H1 (cell line): Measurements from ENCODE around the gene MPRIP. TPM values are rescaled to one million over a fixed set of nuclear protein-coding genes. Genes with fewer than 3 reads are reported as not detected.

Source experiments
- CTCF ChIA-PET: fragments of 300-600 bp; sonication (Branson Sonifier 250); formaldehyde crosslinking; loops from one replicate; lab custom pipeline; 2021; ENCODE audit not compliant: partially characterized antibody; lab: Charles Lee
- POLR2A ChIA-PET: fragments of 300-600 bp; sonication (Branson Sonifier 250); formaldehyde crosslinking; loops from one replicate; lab custom pipeline; 2021; ENCODE audit warnings: inconsistent platforms; ENCODE audit not compliant: partially characterized antibody; lab: Charles Lee
- DNase-seq, 2 experiments: peaks; one replicate each; pipeline versions ENCODE4 v3.0.0 to v3.0.0-alpha.2; 2010 to 2022; ENCODE audit warnings: low spot score in 2 of 2, low read depth in 1 of 2, mixed read lengths in 1 of 2
- FAIRE-seq: peaks from 2 replicates; lab custom pipeline; 2011; peaks lifted over from hg19 to GRCh38; lab: Jason Lieb, UNC
- H2AFZ ChIP-seq: 2 replicates; pipeline ENCODE4 v1.8.1; 2012; ENCODE audit warnings: low read length, inconsistent platforms
- H2AK5ac ChIP-seq: 2 replicates; pipeline ENCODE4 v1.6.1; 2013; ENCODE audit warnings: low read depth, low read length
- H2BK120ac ChIP-seq: replicated peaks from 2 replicates; pipeline ENCODE3; 2013; ENCODE audit warnings: low read depth, low read length, inconsistent platforms
- H2BK12ac ChIP-seq: 2 replicates; pipeline ENCODE4 v1.6.1; 2013; ENCODE audit warnings: low read depth, low read length
- H2BK15ac ChIP-seq: 2 replicates; pipeline ENCODE4 v1.6.1; 2013; ENCODE audit warnings: low read length
- H2BK20ac ChIP-seq: 2 replicates; pipeline ENCODE4 v1.6.1; 2013; ENCODE audit warnings: low read length
- H2BK5ac ChIP-seq: 2 replicates; pipeline ENCODE4 v1.6.1; 2013; ENCODE audit warnings: low read depth, low read length
- H3K14ac ChIP-seq: 2 replicates; pipeline ENCODE4 v1.6.1; 2013; ENCODE audit warnings: inconsistent platforms; ENCODE audit not compliant: insufficient read length
- H3K18ac ChIP-seq: 2 replicates; pipeline ENCODE4 v1.6.1; 2013; ENCODE audit warnings: low read length; ENCODE audit errors: extremely low read depth
- H3K23ac ChIP-seq: 2 replicates; pipeline ENCODE4 v1.6.1; 2013; ENCODE audit warnings: inconsistent platforms; ENCODE audit not compliant: insufficient read length
- H3K23me2 ChIP-seq: 2 replicates; pipeline ENCODE4 v1.6.1; 2013; ENCODE audit warnings: low read depth, low read length
- H3K27ac ChIP-seq: 2 replicates; pipeline ENCODE4 v1.6.1; 2011; ENCODE audit warnings: low read depth, low read length, inconsistent platforms
- H3K27me3 ChIP-seq, 4 experiments: replicated peaks in 1 of 4; 1 replicate in 1 of 4; 2 replicates in 3 of 4; pipeline versions ENCODE4 v1.6.1 to v1.8.1; 2011 to 2013; ENCODE audit warnings: low read length in 3 of 4, mild to moderate bottlenecking in 3 of 4, inconsistent platforms in 2 of 4, mixed read lengths in 2 of 4, moderate library complexity in 1 of 4; ENCODE audit not compliant: control insufficient read depth in 3 of 4, insufficient read depth in 3 of 4; ENCODE audit errors: extremely low read depth in 1 of 4
- H3K36me3 ChIP-seq, 4 experiments: 2 replicates each; pipeline versions ENCODE4 v1.6.1 to v1.8.1; 2011 to 2013; ENCODE audit warnings: mild to moderate bottlenecking in 4 of 4, low read length in 3 of 4, moderate library complexity in 2 of 4, control low read depth in 1 of 4, inconsistent platforms in 1 of 4; ENCODE audit not compliant: insufficient read depth in 4 of 4, control insufficient read depth in 2 of 4
- H3K4ac ChIP-seq: replicated peaks from 2 replicates; pipeline ENCODE3; 2013; ENCODE audit warnings: low read length, low read depth, mixed read lengths, inconsistent platforms; ENCODE audit not compliant: insufficient read length
- H3K4me1 ChIP-seq, 4 experiments: replicated peaks in 1 of 4; 1 replicate in 1 of 4; 2 replicates in 3 of 4; pipeline versions ENCODE4 v1.6.1 to v1.8.1; 2011 to 2013; ENCODE audit warnings: low read length in 3 of 4, inconsistent platforms in 2 of 4, mixed read lengths in 1 of 4; ENCODE audit not compliant: insufficient read depth in 4 of 4, control insufficient read depth in 3 of 4
- H3K4me2 ChIP-seq, 2 experiments: 2 replicates each; pipeline versions ENCODE4 v1.6.1 to v1.8.1; 2011 to 2013; ENCODE audit warnings: low read depth in 2 of 2, low read length in 2 of 2, control low read depth in 1 of 2, inconsistent platforms in 1 of 2, mild to moderate bottlenecking in 1 of 2; ENCODE audit not compliant: insufficient read depth in 1 of 2
- H3K4me3 ChIP-seq, 4 experiments: fragments of 200-600, 300-600 bp in 1 of 4; sonication (generic), shearing (Covaris generic), sonication (Bioruptor Twin) in 1 of 4; 2 replicates each; pipeline versions ENCODE4 v1.5.1 to v1.8.1; 2011 to 2016; ENCODE audit warnings: low read length in 4 of 4, low read depth in 3 of 4, control low read depth in 2 of 4, inconsistent platforms in 2 of 4, mild to moderate bottlenecking in 2 of 4, mixed read lengths in 1 of 4, moderate library complexity in 1 of 4; ENCODE audit not compliant: insufficient read depth in 2 of 4; ENCODE audit errors: extremely low read depth in 1 of 4
- H3K56ac ChIP-seq: replicated peaks from 2 replicates; pipeline ENCODE3; 2013; ENCODE audit warnings: low read depth, mild to moderate bottlenecking, mixed read lengths, low read length, inconsistent platforms; ENCODE audit not compliant: insufficient read length
- H3K79me1 ChIP-seq: 2 replicates; pipeline ENCODE4 v1.6.1; 2013; ENCODE audit warnings: low read depth, low read length, control low read depth
- H3K79me2 ChIP-seq, 2 experiments: 2 replicates each; pipeline versions ENCODE4 v1.6.1 to v1.8.1; 2012 to 2013; ENCODE audit warnings: low read length in 2 of 2, mild to moderate bottlenecking in 2 of 2, inconsistent platforms in 1 of 2; ENCODE audit not compliant: insufficient read depth in 2 of 2, control insufficient read depth in 1 of 2
- H3K9ac ChIP-seq, 4 experiments: replicated peaks in 1 of 4; 1 replicate in 1 of 4; 2 replicates in 3 of 4; pipeline versions ENCODE4 v1.6.1 to v1.8.1; 2011 to 2013; ENCODE audit warnings: low read depth in 3 of 4, low read length in 3 of 4, control low read depth in 2 of 4, mild to moderate bottlenecking in 2 of 4, moderate library complexity in 2 of 4, inconsistent platforms in 1 of 4; ENCODE audit errors: extremely low read depth in 1 of 4
- H3K9me3 ChIP-seq, 2 experiments: 2 replicates each; pipeline versions ENCODE4 v1.6.1 to v1.8.1; 2012 to 2013; ENCODE audit warnings: mild to moderate bottlenecking in 2 of 2, moderate library complexity in 2 of 2, control low read depth in 1 of 2, inconsistent platforms in 1 of 2, low read depth in 1 of 2, low read length in 1 of 2, mixed read lengths in 1 of 2; ENCODE audit not compliant: insufficient read depth in 2 of 2
- H4K20me1 ChIP-seq, 2 experiments: replicated peaks in 1 of 2; 2 replicates each; pipeline versions ENCODE3 to v1.8.1; 2011 to 2013; ENCODE audit warnings: inconsistent platforms in 2 of 2, low read length in 2 of 2, mild to moderate bottlenecking in 1 of 2; ENCODE audit not compliant: insufficient read depth in 2 of 2, control insufficient read depth in 1 of 2
- H4K5ac ChIP-seq: 2 replicates; pipeline ENCODE4 v1.6.1; 2013; ENCODE audit warnings: low read length, low read depth, mixed read lengths, inconsistent platforms; ENCODE audit not compliant: insufficient read length
- H4K8ac ChIP-seq: 2 replicates; pipeline ENCODE4 v1.8.0; 2013; ENCODE audit warnings: mild to moderate bottlenecking, moderate library complexity, low read length, inconsistent platforms; ENCODE audit not compliant: insufficient read depth; ENCODE audit errors: extremely low read depth
- H4K91ac ChIP-seq: replicated peaks from 2 replicates; pipeline ENCODE3; 2013; ENCODE audit warnings: low read length, mixed read lengths, inconsistent platforms; ENCODE audit not compliant: insufficient read length
- HDAC6 ChIP-seq: IDR thresholded peaks from one replicate; pipeline ENCODE4 v1.7.1; 2012; ENCODE audit warnings: low read depth, mild to moderate bottlenecking, inconsistent platforms, low read length, moderate library complexity
- WGBS, 2 experiments: shearing (Covaris generic) in 1 of 2; methylation state at CpG; one replicate each; pipeline versions ENCODE4 v1.1.6 to v1.1.7; 2013 to 2015; ENCODE audit warnings: low lambda C conversion rate in 2 of 2, mixed read lengths in 2 of 2, inconsistent platforms in 1 of 2, low coverage in 1 of 2, missing lambda C conversion rate in 1 of 2; ENCODE audit not compliant: insufficient replicate concordance in 2 of 2, insufficient coverage in 1 of 2, insufficient read length in 1 of 2; ENCODE audit errors: extremely low coverage in 1 of 2, missing lambda C conversion rate in 1 of 2; 5-methylcytosine and 5-hydroxymethylcytosine counted together
- polyA plus RNA-seq, 7 experiments: library from polyadenylated mRNA; depleted of rRNA in 3 of 7; stranded (reverse) in 5 of 7; unstranded in 2 of 7; fragments of >200 nt in 5 of 7; fragments of 200-250 nt in 2 of 7; gene quantifications; 1 replicate in 5 of 7; 2 replicates in 1 of 7; 4 replicates in 1 of 7; pipeline versions ENCODE4 v1.2.1 to v1.2.3, GENCODE V29; 2011 to 2013; ENCODE audit warnings: missing spikeins in 2 of 7, mixed read lengths in 2 of 7
- total RNA-seq: library from RNA; stranded (reverse); fragmentation: NEBNext Ultra II Directional; extraction: Animal tissue kit (Norgen Biotek cat#: 25700); gene quantifications from 2 replicates; pipeline ENCODE4 v1.2.1, GENCODE V29; 2021

Gene MPRIP
- total and polyA plus RNA-seq, 2 of the 8 experiments (the other 6 are each of a cell fraction or from before 2014, with no cell fraction given): 48.6 to 146 TPM

DNA sequence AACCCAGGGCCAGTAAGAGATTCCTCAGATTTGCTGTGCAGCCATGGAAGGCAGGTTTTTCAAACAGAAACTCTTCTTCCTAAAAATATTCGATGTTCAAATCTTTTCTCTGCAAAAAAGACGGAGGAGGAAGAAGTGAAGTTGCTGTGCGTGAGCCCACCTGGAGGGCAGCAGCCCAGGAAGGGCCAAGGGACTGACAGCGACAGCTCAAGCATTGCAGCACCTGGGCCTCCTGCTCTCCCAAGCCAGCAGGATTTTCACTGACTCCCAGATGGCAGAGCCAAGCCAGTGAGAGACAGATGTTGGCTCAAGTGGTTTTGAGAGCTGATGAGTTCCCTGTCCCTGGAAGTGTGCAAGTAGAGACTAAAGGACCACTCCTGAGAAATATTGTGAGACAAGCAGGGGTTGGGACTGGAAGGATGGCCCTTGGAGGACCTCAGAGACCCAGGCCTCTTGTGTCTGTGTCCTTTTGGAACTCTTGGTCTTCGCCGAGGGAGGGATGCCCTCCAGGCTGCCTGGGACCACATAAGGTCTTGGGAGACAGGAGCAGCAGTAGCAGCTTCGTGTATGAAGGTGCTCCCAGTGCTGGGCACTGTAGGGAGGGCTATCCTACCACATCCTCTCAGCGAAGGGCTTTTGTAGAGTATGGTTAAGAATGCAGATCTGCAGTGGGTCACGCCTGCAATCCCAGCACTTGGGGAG is 41.0 kb upstream of the MPRIP start:
- Histone ChIP-seq H2BK15ac (no peak overlapping the region), H3K27me3 (no peaks in the 10 kb centered on the region), H2BK5ac (no peak overlapping the region), H3K14ac (no peak overlapping the region), H4K5ac (no peak overlapping the region), H3K36me3 (no peaks in the 10 kb centered on the region), H4K91ac (no peak overlapping the region), H2BK120ac (no peak overlapping the region), H3K79me1 (no peaks in the 10 kb centered on the region), H3K4ac (no peak overlapping the region), H2AFZ (peak overlapping the region; percentile 55; the same call in 1 of the 2 replicates), H3K27ac (no peak overlapping the region), H3K4me2 (no peak overlapping the region), H3K23ac (no peak overlapping the region), H2BK12ac (no peak overlapping the region), H3K56ac (no peak overlapping the region), H3K9ac (no peak overlapping the region), H3K9me3 (peaks cover 0 to 3% of the 10 kb centered on the region in 2 experiments; a peak in 1 of 4 replicates), H3K18ac (no peak overlapping the region), H3K79me2 (no peaks in the 10 kb centered on the region), H4K20me1 (no peaks in the 10 kb centered on the region), H3K4me1 (peaks cover 0 to 4% (median 0%) of the 10 kb centered on the region in 4 experiments; a peak in 1 of 7 replicates), H2BK20ac (no peak overlapping the region), H3K4me3 (no peak overlapping the region), H2AK5ac (no peak overlapping the region), H3K23me2 (no peaks in the 10 kb centered on the region), H4K8ac (no peak overlapping the region)
- WGBS, 2 experiments: 77% methylated on average over 9 of the region's 9 CpGs; no CpG with 5 or more reads in 1 of the 2 experiments
- no peak for TF ChIP-seq HDAC6
- ChIA-PET POLR2A (no interaction called here), CTCF (interaction anchor here (0.7 to 2.4 kb wide), 24 partner anchors 9 to 312 kb away, joined by 3 to 12 read pairs (median 4); no protein-coding TSS in a partner anchor)
- DNase-seq: no peak
- FAIRE-seq: no peak
